Right hindlimb (tissue), 1 donor: ENCODE data around the gene DUSP1.

Experiments
- DNase-seq: peaks from one replicate; pipeline ENCODE4 v3.0.0-alpha.2; 2018

DUSP1 gene

DNA sequence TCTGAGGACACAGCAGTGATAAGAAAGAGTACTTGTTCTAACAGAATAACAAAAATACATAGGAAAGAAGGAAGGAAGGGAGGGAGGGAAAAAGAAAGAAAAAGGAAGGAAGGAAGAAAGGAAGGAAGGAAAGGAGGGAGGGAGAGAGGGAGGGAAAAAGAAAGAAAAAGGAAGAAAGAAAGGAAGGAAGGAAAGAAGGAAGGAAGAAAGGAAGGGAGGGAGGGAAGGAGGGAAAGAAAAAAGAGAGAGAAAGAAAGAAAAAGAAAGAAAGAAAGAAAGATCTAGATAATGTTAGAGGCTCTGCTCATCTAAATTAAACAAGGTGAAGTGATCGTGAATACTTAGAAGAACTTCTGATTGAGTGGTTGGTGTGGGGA is 29.8 kb downstream of the DUSP1 start:
- DNase-seq = no peak

DNA sequence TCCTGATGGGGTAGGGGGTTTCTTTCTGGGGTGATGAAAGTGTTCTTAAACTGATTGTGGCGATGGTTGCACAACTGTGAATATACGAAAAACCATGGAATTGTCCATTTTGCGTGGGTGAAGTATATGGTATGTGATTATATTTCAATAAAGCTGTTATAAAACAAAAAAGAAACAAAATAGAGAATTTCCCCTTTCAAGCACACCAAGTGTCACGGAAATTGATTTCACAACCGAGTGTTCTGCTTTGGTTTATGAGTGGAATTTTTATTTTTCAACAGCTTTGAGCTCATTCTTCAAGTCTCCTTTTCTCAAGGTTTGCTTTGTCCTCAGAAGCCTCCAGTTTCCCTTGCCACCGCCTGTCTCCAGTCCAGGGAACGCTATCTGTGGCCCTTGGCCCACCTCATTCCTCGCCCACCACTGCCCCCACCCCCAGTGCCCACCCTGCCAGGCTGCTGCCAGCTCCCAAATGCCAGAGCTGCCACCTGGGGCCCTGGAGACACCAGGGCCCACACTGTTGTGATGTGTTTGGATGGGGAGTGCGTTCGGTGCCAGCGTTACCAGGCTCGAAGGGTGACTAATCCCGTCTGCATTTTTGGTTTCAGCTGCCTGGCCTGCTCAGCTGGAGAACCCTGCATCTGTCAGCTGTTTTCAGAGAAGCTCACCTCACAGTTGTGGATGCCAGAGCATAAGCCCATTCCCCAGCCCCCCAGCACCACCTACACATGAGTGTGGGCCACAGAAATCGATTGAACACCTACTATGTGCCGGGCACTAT is 30.4 kb downstream of the DUSP1 start:
- DNase-seq = peak; percentile 89

DNA sequence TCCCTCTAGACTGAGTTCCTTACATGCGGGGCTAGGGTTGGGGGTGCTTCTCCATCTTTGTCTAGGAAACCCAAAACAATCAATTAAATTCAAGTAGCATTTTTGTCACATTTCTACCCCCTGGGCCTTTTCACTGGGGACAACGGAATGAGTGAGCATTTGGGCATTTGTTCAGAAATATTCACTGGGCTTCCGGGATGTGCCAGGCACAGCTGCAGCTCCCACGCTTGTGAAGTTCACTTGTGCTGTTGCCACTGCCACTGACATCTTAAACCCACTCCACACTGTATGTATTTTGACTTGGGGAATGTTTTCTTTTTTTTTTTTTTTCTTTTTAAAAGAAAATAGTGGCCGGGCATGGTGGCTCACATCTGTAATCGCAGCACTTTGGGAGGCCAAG is 31.6 kb downstream of the DUSP1 start:
- no peak for DNase-seq

DNA sequence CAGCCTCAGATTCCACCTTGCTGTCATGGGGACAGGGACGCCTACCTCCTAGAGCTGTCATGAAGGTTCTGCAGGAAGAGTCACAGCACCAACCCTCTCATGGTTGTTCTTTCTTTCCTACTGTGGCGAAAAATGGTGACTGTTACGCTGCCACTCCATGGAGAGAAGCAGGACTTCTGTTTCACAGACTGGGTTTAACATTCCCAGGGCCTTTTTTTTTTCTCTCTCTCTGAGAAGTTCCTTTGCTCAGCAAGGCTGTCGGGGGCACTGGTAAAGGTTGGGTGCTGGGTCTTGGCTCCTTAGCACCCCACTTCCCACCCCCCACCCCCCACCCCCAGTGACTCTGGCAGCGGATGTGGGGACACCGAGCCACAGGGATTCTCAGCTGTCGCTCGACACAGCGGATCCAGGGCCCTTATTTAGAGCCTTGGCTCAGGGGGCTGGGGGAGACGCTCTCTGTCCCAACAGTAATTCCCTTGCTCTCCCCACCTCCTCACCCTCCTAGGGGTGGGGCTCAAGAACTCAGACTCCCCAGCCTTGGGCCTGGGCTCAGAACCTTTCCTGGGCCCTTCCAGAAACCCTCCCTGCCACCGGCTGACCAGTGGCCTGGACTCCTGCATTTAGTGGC is 34.4 kb downstream of the DUSP1 start:
- DNase-seq = no peak

DNA sequence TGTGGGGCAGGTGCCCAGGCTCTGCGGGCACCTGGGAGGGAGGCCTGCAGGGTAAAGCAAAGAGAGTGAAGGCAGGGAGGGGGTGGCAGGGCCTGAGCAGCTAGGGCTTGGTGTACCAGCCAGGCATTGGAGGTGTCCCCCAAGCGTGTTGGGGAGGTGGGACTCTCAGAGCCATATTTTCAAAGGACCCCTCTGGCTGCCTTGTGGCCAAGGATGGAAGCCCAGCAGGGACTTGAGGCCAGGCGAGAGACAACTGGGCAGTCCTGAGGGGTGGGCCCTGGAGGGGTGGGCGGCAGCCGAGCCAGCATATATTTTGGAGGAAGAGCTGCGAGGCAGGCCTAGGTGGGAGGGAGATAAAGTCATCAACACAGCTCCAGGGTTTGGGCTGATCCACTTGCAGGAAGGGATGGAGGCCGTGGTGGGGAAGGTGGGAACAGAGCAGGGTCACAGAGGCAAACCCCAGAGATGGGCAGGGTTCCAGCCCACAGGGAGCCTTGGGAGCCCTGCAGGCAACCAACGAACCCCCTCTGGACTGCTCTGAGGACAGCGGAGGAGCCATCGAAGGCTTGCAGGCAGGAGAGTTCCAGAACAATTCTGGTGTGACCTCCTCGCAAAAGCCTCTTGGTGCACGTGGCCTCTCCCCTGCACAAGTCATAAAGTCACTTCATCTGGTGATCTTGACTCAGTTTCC is 35.7 kb downstream of the DUSP1 start:
- no peak for DNase-seq

DNA sequence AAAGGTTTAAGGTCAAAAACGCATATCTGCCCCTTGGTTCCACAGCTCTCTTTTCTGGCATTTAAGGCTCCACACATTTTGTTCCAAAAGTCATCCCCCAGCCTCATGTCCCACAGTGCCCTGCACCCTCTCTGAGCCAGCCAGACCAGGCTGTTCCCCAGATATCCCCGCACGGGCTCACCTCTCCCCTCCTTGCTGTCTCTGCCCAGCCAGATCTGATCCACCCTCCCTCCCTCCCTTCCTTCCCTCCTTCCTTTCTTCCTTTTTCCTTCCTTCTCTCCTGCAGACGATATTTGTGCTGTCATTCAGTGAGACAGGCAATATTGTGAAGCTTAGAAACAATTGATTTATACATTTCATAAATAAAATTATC is 37.0 kb downstream of the DUSP1 start:
- peak; percentile 50 for DNase-seq

DNA sequence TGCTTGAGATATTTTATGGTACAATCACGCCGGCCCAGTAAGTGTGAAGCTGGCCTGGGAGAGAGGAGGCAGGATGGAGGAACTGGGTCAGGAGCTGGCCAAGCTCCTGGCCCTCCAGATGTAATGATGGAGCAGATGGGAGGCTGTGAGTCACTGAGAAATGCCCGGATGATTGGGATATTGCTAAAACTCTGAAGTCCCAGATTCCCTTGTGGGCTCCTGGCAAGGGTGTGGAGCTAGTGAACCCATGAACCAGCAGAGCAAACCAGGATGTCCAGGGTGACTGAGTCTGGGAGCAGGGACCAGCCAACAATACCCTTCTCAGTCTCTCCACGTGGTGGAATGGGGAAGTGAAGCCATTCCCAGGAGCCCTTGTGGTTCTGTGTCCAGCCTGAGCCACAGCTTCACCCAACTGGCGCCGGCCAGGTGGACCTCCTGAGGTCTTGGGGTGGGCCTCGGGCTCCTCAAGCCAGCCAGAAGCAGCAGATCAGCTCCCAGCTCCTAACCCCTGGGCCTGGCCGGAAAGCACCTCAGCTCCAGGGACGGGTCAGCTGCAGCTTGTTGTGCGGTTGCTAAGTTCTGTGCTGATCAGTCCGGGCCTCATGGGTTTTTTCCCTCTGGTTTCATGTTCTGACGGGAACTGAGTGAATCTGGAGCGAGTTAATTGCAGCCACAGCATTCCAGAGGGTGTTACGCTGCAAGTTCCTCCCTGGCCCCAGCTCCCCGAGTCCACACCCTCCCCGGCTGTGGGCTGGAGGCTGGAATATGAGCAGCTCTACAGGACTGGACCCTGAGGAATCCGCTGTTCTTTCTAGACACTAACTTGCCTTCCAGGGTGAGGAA is 37.6 kb downstream of the DUSP1 start:
- DNase-seq = peak; percentile 92

DNA sequence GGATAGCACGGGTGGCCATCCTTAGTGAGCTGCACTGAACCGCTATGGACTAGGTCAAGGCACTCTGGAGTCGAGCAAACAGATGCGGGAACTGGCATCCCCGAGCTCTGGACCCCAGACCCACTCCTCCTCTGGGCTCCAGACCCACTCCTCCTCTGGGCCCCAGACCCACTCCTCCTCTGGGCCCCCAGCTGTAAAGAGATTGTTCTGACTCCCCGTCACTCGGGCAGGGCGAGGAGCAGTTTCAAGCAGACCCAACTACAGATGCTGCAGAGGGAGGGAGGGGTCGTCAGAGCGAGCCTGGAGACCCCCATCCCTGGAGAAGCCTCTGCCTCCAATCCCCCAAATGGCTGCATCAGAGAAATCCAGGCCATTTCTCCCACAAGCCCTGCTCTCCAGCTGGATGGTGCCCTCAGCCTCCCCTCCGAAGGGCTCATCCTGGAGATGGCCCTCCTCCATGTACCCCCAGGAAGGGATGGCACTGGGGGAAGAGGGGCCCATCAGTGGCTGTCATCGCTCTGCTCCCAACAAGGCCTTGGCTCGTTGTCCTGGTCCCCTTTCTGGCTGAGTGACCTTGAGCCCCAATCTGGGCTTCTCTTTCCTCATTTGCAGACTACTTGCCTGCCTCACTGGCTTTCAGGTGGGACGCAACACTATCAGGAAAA is 38.7 kb downstream of the DUSP1 start:
- DNase-seq = no peak

DNA sequence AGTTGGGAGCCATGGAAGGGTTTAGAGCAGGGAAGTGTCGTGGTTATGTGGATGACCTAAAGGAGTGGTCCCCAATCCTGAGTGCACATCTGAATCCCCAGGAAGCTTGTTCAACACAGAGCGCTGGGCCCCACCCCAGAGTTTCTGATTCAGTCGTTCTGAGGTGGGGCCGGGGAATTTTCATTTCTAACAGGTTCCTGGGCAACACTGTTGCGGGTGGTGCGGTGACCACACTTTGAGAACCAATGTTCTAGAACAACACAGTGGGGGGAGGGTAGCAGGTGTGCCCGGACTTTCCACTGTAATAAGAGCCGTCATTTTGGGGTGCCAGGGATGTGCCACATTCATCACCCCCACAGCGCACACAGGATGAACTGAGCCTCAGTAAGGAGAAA is 39.3 kb downstream of the DUSP1 start:
- no peak for DNase-seq

DNA sequence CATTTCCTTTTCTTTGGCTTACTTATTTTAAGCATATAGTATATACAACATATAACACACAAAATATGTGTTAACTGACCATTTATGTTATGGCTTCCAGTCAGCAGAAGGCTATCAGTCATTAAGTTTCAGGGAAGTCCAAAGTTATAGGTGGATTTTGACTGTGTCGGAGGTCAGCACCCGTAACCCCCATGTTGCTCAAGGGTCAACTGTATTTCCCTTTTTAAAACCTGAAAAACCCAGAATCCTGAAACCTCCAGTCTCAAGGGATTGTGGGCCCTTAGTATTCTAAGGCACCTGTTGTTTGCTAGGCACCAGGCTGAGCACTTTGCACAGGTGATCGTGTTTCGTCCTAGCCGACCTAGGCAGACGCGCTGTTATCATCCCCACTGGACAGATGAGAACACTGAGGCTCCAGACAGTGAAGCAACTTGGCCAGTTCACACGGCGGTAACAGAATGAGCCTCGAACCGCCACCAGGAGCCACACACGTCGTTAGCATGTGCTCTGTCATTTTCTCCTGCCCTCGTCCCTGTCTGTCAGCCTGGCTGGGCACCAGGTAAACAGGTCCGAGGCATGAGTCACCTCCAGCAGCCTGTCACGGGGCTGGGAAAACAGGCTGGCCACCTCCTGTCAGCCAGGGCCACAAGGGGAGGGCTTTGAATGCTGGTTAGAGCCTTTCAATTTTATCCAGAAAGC is 39.9 kb downstream of the DUSP1 start:
- DNase-seq = no peak

DNA sequence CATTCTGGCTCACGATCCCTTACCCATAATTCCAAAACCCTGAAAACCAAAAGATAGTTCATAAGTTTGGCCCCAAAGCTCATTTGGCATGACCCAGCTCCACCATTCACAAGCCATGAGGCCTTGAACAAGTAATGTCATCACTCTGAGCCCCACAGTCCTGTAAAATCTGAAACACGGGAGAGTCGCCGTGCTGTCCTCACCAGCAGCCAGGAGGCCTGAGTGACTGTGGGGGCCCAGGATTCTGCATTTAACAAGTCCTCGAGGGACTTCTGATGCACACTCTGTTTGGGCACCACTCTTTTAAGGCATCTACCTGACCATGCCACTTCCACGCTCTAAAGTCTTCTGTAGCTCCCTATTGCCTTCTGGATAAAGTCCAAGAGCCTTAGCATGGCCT is 40.8 kb downstream of the DUSP1 start:
- no peak for DNase-seq

DNA sequence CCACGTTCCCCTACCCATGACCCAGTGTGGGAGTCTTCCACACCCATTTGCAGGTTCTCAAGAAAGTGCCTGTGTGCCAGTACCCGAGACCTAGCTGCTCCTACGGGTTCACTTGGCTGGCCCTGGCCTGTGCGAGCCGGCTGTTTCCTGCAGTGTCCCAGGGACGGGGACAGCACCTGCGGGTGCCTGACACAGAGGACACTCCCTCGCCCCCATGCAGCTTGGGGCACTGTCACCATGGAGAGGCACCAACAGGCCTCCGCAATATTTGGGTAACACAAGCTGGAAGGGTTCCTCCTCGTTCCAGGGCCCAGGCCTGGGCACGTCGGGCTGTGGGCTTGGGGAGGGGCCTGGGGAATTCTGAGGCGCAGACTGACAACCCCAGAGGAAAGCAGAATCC is 41.4 kb downstream of the DUSP1 start:
- no peak for DNase-seq

DNA sequence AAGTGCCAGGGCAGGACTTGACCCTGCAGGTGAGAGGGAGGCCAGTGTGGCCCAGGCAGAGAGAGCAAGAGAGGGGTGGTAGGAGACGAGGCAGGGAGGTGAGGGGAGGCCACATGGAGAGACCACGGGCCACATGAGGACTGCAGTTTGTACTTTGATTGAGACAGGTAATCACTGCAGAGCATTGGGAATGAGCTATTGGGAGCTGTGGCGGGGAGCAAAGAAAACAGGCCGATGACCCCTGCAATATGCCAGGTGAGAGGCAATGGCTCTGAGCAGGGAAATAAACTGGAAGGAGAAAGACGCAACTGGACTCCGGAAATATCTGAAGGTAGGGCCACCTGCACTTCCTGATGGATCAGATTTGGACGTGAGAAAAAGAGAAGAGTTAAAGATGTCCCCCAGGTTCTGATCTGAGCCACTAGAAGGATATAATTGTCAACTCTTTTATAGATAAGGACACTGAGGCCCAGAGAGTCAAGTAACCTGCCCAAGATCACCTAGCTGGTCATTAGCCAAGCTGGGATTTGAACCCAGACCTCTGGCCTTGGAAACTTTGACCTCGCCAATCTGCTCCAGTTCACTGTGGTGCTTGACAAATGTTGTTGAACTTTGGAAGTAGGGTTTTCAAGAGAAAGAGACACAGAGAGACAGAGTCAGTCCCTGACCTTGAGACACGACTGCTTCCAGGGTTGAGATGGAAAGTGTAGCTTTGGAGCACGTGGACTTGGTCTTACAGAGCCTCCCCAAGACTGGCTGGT is 42.3 kb downstream of the DUSP1 start:
- DNase-seq = no peak

DNA sequence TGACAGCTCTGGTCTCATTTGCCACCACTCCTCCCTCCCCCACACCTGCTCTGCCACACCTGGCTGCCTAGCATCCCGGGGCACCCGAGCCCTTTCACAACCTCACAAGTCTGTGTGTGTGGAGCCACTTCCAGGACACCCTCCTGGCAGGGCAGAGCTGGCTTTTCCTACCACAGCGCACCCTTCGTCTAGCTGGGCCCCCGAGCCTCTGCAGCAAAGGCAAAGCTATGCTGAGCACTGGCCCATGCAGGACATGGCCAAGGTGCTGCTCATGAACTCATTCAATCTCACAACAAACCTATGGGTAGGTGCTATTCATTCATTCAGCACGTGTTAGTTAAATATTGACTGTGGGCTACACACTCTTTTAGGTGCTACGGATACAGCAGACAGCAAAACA is 43.4 kb downstream of the DUSP1 start:
- DNase-seq = no peak

DNA sequence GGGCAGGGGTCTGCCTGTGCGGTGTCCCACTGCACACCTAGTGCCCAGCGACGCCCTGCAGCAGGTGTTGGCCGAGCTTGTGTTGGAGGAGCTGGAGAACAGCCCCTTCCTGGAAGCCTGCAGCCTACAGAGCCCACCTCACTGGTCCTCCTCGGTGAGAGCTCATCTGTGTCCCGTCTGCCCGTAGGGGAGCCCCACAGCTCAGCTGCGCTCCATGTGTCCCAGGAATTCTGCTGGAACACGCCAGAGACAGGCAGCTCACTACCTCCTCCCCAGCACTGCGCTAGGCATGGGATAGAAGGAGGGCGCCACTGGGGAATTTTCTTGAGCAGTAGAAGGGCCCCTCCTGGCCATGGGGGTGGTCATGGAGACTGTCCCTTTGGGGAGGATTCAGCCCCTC is 44.0 kb downstream of the DUSP1 start:
- DNase-seq = no peak

DNA sequence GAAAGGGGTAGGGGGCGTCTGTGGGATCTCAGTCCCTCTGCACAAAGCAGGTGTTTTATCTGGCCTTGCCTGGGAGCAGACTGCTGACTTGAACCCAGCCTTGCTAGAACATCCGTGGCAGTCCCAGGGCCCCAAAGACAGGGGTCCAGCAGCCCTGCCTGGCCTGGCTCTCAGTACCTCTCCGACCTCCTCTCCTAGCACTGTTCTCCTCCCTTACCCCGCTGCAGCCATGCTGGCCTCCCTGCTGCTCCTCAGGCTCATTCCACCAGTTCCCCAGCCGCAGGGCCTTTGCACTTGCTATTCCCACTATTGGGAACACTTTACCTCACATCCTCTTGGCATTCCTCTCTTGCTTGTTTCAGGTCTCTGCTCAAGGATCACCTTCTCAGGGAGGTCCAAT is 45.2 kb downstream of the DUSP1 start:
- no peak for DNase-seq

DNA sequence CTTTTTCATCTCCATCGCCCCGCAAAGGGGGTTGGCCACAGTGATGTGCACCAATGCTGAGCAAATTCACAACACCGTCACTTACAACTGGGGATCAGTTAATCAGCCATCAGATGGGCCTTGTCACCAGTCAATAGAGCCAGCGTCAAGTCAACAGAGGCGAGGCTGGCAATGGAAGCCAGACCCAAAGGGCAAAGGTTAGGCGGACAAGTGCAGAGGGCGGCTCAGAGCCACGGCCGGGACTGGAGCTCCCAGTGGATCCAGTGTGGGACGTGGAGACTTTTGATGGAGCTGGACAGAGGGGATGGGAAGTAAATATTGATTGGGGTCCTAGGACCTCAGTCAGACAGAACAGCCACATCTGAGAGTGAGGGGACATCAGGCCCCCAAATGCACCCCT is 45.7 kb downstream of the DUSP1 start:
- no peak for DNase-seq

DNA sequence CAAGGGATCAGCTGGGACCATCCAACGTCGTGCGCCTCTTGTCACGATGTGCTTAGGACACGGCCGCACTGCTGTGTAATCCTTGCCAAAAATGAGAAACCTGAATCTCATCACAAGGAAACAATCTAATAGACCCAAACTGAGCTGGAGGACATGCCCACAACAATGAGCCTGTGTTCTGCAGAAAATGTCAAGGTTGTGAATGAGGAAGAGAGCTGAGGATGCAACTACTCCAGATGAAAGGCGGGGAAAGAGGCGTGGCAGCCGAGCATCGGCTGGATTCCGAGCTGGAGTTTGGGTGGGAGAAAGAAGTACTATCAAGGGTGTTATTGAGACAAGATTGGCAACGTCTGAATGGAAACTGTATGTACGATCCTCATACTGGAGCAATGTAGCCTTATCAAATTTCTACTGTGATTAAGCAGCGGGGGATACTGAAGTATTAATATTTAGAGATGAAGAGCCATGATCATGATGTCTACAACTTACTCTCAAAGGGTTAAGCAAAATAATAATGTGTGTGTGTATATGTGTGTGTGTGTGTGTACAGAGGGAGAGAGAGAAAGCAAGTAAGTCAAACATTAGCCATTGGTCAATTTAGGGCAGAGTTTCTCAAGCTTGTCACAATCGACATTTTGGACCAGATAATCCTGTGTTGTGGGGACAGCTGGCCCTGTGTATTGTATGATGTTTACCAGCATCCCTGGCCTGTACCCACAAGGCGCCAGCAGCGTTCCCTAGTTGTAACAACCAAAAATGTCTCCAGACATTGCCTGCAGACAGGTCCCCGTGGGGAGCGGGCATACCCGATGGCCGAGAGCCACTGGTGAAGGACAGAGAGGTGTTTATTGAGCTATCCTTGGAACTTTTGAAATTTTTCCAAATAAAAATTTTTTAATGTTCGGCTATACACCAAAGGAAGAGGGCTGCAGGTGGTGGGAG is 46.5 kb downstream of the DUSP1 start:
- no peak for DNase-seq

DNA sequence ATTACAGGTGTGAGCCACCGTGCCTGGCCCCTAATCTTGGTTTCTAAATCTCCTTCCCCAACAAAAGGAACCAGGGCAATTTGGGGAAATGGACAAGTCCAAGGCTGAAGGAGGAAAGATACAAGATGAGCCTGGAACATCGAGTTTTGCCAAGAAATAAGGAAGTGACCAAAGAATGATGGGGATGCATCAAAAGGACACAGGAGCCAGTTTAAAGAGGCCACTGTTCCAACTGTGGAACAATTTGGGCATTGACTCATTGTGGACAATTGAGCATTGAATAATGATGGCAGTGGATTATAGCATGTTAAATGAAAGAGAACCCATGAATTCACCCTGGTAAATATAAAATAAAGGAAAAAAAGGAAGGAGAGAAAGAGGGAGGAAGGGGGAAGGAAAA is 47.5 kb downstream of the DUSP1 start:
- no peak for DNase-seq

DNA sequence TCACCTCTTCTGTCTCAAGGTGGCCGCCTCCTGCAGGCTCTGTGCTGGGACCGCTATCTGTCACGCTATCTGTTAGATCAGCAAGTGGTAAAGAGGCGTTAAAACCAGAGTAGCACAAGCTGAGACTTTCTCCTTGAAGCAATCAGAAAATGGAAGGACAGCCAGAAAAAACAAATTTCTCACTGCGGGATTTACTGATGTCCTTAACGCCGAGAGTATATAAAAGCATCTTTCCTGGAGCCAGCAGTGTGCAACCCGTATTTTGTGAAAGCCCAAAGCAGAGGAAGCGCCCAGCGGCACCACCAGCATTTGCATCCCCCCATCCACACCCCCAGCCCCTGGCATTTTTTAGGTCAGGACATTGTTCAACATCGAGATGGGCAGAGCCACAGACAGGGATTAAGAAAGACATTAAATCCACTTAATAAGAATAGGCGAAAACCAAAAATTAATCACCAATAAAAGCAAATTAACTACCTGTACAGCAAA is 48.6 kb downstream of the DUSP1 start:
- no peak for DNase-seq
